ENCODE data around the gene AKIRIN2. TPM values are rescaled to one million over a fixed set of nuclear protein-coding genes. Genes with fewer than 3 reads are reported as not detected.

The AKIRIN2 gene
- total and polyA plus RNA-seq, 2 of the 13 experiments (the other 11 are each of a cell fraction or from before 2014, with no cell fraction given) = 15.6 to 23.4 TPM

- 0 out of 2 replicates have a peak, but pooled peaks have one; percentile 17 for TF ChIP-seq FOXK1 (CRISPR knock-in tag; IDR thresholded peaks at IDR 0.05; ENCODE audit: borderline replicate concordance, low read depth)
- TF ChIP-seq ATF1 (CRISPR knock-in tag; IDR thresholded peaks at IDR 0.05) = no peak
- TF ChIP-seq HDAC2 (CRISPR knock-in tag; IDR thresholded peaks at IDR 0.05) = peak; percentile 48; the same call in 1 of the 2 replicates
- peak; percentile 51; the same call in 1 of the 2 replicates for TF ChIP-seq HOMEZ (CRISPR knock-in tag; IDR thresholded peaks at IDR 0.05; ENCODE audit: low read depth)
- TF ChIP-seq ZNF644 (CRISPR knock-in tag; IDR thresholded peaks at IDR 0.05; ENCODE audit: low read depth) = peak; percentile 47; the same call in 1 of the 2 replicates
- TF ChIP-seq, protein P1, sequence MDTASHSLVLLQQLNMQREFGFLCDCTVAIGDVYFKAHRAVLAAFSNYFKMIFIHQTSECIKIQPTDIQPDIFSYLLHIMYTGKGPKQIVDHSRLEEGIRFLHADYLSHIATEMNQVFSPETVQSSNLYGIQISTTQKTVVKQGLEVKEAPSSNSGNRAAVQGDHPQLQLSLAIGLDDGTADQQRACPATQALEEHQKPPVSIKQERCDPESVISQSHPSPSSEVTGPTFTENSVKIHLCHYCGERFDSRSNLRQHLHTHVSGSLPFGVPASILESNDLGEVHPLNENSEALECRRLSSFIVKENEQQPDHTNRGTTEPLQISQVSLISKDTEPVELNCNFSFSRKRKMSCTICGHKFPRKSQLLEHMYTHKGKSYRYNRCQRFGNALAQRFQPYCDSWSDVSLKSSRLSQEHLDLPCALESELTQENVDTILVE (CRISPR knock-in tag; IDR thresholded peaks at IDR 0.05) = peak; percentile 52; the same call in 1 of the 2 replicates
- TF ChIP-seq SIX4 (CRISPR knock-in tag; IDR thresholded peaks at IDR 0.05) = peak; percentile 39; the same call in 1 of the 2 replicates
- TF ChIP-seq, protein P2, sequence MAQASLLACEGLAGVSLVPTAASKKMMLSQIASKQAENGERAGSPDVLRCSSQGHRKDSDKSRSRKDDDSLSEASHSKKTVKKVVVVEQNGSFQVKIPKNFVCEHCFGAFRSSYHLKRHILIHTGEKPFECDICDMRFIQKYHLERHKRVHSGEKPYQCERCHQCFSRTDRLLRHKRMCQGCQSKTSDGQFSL (CRISPR knock-in tag; IDR thresholded peaks at IDR 0.05) = no peak
- 0 out of 2 replicates have a peak, but pooled peaks have one; percentile 18 for TF ChIP-seq ZMYM4 (CRISPR knock-in tag; IDR thresholded peaks at IDR 0.05)
- TF ChIP-seq HMG20A (CRISPR knock-in tag; IDR thresholded peaks at IDR 0.05; ENCODE audit: borderline replicate concordance) = peak; percentile 86; the same call in 1 of the 2 replicates
- no peak for TF ChIP-seq ZFY (CRISPR knock-in tag; IDR thresholded peaks at IDR 0.05)
- TF ChIP-seq KLF16 (CRISPR knock-in tag; IDR thresholded peaks at IDR 0.05) = 0 out of 4 replicates have a peak, but pooled peaks of 1 of the 2 experiments have one; percentile 61
- peak; percentile 56; the same call in 1 of the 2 replicates for TF ChIP-seq FOXA3 (CRISPR knock-in tag; IDR thresholded peaks at IDR 0.05)
- peak; percentile 49; the same call in 1 of the 2 replicates for TF ChIP-seq IKZF5 (CRISPR knock-in tag; IDR thresholded peaks at IDR 0.05)
- 0 out of 2 replicates have a peak, but pooled peaks have one; percentile 52 for TF ChIP-seq ZSCAN9 (CRISPR knock-in tag; IDR thresholded peaks at IDR 0.05; ENCODE audit: borderline replicate concordance)
- 0 out of 2 replicates have a peak, but pooled peaks have one; percentile 10 for TF ChIP-seq PHF21A (CRISPR knock-in tag; IDR thresholded peaks at IDR 0.05)
- no peak for TF ChIP-seq HDAC1 (CRISPR knock-in tag; IDR thresholded peaks at IDR 0.05)
- TF ChIP-seq ELF3 (CRISPR knock-in tag; IDR thresholded peaks at IDR 0.05) = peak; percentile 95
- peak; percentile 32; the same call in 1 of the 2 replicates for TF ChIP-seq TARDBP (CRISPR knock-in tag; IDR thresholded peaks at IDR 0.05)
- no peak for TF ChIP-seq ZNF530 (CRISPR knock-in tag; IDR thresholded peaks at IDR 0.05; ENCODE audit: low read depth)
- peak; percentile 57; the same call in 1 of the 2 replicates for TF ChIP-seq THAP11 (CRISPR knock-in tag; IDR thresholded peaks at IDR 0.05)
- TF ChIP-seq ATF7-NPFF (CRISPR knock-in tag; IDR thresholded peaks at IDR 0.05; ENCODE audit: low read depth) = no peak
Observed at GRCh38 chr6:87731818-87732661, 30.0 kb upstream of the AKIRIN2 start (continued).
